Kasumi-1 (cell line): ENCODE data around the gene LCOR.

Experiments
- DNase-seq, 2 experiments: peaks; one replicate each; lab custom pipeline; 2025; lab: John Stamatoyannopoulos, UW

LCOR gene

GRCh38 chr10:96890172-96890513 is 58.0 kb downstream of the LCOR start:
- DNase-seq: peak; percentile 30 to 57

- DNase-seq: no peak
These were observed 58.5 kb downstream of the LCOR start for GRCh38 chr10:96890580-96890979.

DNA sequence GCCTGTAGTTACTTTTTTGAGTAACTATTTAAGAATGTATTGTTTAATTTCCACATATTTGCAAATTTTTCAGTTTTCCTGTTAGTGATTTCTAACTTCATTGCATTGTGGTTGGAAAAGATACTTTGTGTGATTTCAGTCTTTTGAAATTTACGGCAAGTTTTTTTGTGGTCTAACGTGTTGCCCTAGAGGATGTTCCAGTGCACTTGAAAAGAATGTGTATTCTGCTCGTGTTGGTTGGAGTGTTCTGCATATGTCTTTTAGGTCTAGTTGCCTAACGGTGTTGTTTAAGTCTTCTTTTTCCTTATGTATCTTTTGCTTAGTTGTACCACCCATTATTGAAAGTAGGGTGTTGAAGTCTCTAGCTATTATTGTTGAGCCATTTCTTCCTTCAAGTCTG is 59.7 kb downstream of the LCOR start:
- no peak for DNase-seq

DNA sequence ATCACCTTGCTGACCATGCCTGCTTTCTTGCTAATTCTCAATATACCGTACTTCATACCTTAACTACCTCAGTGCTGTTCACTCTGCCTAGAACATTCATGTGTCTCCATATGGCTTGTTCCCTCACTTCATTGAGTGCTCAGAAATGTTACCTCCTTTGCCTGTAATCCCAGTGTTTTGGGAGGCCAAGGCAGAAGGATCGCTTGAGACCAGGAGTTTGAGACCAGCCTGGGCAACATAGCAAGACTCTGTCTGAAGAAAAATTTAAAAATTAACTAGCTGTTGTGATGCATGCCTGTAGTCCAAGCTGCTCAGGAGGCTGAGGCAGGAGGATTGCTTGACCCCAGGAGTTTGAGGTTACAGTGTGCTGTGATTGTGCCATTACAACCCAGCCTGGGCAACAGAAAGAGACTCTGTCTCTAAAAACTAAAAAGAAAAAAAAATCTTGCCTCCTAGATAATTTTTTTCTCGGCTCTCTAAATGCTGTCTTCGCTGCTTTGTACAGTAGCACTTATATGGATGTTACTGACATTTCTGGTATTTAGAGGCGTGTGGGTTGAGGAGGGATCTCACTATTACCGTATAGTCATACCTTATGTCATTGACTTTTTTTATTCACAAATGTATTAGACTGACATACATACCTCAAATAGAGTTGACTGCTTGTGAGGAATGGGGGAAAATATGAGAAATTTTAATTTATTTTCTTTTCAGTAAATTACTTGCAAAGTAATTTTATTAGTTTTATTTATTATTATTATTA is 63.7 kb downstream of the LCOR start:
- no peak for DNase-seq

GRCh38 chr10:96896884-96897589 is 64.9 kb downstream of the LCOR start:
- no peak for DNase-seq

DNA sequence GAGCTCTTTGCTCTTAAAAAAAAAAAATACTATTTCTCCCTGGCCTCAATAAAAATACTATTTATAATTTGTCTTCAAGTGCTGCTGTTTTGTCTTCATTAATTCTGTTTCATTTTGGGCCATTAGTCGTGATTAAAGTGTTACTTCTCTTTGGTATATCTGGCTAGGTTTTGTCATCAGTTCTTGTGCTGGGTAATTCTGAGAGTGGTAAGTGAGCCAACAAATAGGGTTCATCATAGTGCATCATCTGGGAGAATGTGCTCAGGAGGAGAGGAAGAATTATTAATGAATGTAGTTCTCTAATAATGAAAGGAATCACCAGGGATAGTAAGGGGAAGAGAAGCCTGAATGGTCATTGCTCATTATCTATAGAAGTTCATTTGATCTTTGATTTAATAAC is 70.0 kb downstream of the LCOR start:
- no peak for DNase-seq

GRCh38 chr10:96902731-96903358 is 70.7 kb downstream of the LCOR start:
- peak in 1 of 2 experiments; percentile 11 for DNase-seq

GRCh38 chr10:96904648-96905047 is 72.5 kb downstream of the LCOR start:
- no peak for DNase-seq

DNA sequence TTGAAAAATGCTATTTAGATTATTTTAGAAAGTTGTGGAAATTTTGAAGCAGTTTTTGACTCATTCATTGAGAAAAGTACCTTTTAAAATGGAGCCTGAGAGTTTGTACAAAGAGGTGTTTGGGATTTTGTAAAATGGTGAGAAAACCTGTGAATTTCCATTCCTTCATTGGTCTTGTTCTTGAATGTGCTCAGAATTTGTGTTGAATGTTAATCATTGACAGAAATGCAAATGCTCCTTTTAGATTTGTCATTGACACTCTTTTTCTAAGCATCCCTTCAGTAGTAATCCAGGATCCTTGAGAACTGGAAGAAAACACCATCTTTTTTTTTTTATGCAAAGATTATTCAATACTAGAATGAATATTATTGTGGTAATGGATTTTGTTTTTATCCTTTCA is 74.8 kb downstream of the LCOR start:
- no peak for DNase-seq

DNA sequence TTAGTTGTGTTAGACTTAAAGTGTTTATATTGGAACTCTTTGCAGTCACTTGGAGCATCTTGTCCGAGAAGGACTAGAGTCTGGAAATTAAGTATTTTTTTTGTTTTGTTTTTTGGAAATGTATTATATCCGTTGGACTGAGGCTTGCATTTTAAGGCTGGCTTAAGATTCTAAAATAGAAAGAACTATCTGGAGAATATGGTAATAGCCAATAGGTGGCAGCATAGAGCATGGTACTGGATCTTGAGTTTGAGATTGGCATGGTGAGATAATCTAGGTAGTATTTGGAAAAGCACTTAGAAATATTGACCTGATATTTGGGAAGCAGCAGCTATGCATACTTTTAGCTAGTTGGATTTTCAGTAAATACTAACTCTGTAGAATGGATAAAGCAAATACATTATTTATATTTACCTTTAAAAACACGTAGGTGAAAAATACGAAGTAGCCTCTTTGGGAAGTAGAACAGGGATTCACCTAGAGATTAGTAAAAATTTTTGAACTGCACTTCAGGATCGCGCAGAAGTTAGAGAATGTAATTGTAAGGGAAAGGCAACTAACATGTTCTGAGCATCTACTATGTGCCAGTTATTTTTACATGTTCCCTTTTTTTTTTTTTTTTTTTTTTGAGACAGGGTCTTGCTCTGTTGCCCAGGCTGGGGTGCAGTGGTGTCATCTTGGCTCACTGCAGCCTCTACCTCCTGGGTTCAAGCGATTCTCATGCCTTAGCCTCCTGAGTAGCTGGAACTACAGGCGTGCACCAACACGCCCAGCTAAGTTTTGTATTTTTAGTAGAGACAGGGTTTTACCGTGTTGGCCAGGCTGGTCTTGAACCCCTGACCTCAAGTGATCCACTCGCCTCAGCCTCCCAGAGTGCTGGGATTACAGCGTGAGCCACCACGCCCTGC is 78.6 kb downstream of the LCOR start:
- peak; percentile 84 to 86 for DNase-seq

- DNase-seq: no peak
These were observed 80.3 kb downstream of the LCOR start for GRCh38 chr10:96912405-96912804.

- no peak for DNase-seq
These were observed 81.8 kb downstream of the LCOR start for GRCh38 chr10:96913906-96914305.

GRCh38 chr10:96917628-96918027 is 85.5 kb downstream of the LCOR start:
- no peak for DNase-seq

GRCh38 chr10:96918214-96919002 is 86.3 kb downstream of the LCOR start:
- no peak for DNase-seq

GRCh38 chr10:96919785-96920430 is 87.8 kb downstream of the LCOR start:
- no peak for DNase-seq

DNA sequence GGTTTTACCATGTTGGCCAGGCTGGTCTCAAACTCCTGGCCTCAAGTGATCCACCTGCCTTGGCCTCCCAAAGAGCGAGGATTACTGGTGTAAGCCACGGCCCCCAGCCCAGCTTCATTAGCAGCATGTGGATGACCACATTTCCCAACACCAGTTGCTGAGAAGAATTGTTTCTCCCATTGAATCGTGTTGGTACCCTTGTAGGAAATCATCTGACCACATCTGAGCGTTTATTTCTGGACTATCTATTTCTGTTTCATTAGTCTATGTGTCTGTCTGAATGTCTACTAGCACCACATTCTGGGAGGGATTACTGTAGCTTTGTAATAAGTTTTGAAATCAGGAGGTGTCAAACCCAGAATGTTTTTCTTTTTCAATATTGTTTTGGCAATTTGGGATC is 89.6 kb downstream of the LCOR start:
- DNase-seq: no peak

GRCh38 chr10:96922978-96923948 is 91.2 kb downstream of the LCOR start:
- no peak for DNase-seq

DNA sequence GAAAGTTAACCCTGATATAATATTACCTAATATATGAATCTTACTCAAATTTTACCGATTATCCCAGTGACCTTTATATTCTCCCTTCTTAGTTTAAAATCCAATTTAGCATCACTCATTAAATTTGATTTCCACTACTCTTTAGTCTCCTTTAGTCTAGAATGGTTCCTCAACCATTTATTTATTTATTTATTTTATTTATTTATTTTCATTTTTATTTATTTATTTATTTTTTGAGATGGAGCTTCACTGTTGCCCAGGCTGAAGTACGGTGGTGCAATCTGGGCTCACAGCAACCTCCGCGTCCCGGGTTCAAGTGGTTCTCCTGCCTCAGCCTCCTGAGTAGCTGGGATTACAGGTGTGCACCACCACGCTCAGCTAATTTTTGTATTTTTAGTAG is 92.8 kb downstream of the LCOR start:
- no peak for DNase-seq

GRCh38 chr10:96930469-96930868 is 98.4 kb downstream of the LCOR start:
- no peak for DNase-seq

GRCh38 chr10:96935148-96935547 is 103.0 kb downstream of the LCOR start:
- no peak for DNase-seq
